ENCODE data around the gene NBDY. TPM values are rescaled to one million over a fixed set of nuclear protein-coding genes. Genes with fewer than 3 reads are reported as not detected.
"Not testable (repeated sequence)": the region's sequence is repeated elsewhere in the genome, so short reads cannot be mapped to it uniquely, and the experiment has no call there.

NBDY gene
- total and polyA plus RNA-seq, 7 donors, result 5.2 to 15.6 (median 6.7) TPM

DNA sequence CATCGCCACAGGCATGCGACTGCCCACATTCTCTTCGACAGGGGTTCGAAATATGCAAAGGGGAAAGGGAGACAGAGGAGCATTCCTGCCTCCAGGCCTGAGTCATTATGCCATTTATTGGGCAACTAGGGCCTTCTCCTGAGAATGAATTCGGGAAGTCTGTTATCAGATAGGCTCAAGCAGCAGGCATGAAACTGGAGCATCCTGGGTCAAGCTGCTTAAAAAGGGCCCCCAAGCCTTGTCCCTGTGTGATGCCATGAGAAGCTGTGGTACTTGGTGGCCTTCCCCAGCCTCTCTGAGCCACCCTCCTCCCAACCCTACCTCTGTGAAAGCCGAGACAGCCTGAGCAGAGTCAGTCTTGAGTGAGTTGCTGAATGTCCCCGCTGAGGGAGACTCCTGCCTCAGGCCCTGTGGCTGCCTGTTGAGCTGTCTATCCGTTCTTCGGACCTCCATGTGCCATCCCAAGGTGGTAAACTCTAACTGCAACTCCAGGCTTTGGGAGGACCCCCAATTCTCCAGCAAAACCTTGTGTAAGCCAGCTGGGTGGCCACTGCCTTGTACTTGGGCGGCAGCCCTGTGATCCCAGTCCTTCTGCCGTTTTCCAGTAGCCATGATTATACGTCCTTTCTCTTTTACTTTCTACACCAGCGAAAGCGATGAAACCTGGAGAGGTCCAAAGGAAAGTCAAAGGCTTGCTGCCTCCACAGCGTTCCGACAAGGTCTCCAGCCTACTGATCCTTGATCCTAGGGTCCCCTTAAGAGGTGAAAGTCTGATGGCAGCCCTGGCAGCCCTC lies 37.7 kb downstream of the NBDY start:
- H3K36me3 ChIP-seq (ENCODE audit: insufficient read depth in 1 of 2, low read depth in 1 of 2), result no peaks in the 10 kb centered on the region
- TF ChIP-seq CTCF (IDR thresholded peaks at IDR 0.05), result no peak
- intact Hi-C loops (cut with DNase I), result no loop called here
- peak overlapping the region; percentile 77 for H3K27ac ChIP-seq
- DNase-seq (no peak), ATAC-seq (no peak)
- no peaks in the 10 kb centered on the region for H3K27me3 ChIP-seq (ENCODE audit: insufficient read depth in 3 of 3, low read length in 2 of 3)
- WGBS, 3 donors, result 55 to 96% (median 94%) methylated on average over 15 to 16 of the region's 16 CpGs
- peak overlapping the region; percentile 80 for H3K4me3 ChIP-seq
- no peaks in the 10 kb centered on the region for H3K9me3 ChIP-seq
- H3K4me1 ChIP-seq, result peaks cover 15% of the 10 kb centered on the region

- H3K4me1 ChIP-seq, result peaks cover 15% of the 10 kb centered on the region
- DNase-seq, result peak in 1 of 2 donors; percentile 78
- H3K36me3 ChIP-seq (ENCODE audit: insufficient read depth in 1 of 2, low read depth in 1 of 2); H3K27me3 ChIP-seq (ENCODE audit: insufficient read depth in 3 of 3, low read length in 2 of 3); H3K9me3 ChIP-seq; intact Hi-C loops (cut with DNase I): not testable (repeated sequence)
- peak overlapping the region; percentile 80 for H3K4me3 ChIP-seq
- peak overlapping the region; percentile 77 for H3K27ac ChIP-seq
- 47 to 97% (median 91%) methylated on average over 16 to 29 of the region's 45 CpGs for WGBS, 3 donors
- peak; percentile 64 to 71 (median 71) for ATAC-seq
Measured at GRCh38 chrX:56767348-56768119, 38.5 kb downstream of the NBDY start.

DNA sequence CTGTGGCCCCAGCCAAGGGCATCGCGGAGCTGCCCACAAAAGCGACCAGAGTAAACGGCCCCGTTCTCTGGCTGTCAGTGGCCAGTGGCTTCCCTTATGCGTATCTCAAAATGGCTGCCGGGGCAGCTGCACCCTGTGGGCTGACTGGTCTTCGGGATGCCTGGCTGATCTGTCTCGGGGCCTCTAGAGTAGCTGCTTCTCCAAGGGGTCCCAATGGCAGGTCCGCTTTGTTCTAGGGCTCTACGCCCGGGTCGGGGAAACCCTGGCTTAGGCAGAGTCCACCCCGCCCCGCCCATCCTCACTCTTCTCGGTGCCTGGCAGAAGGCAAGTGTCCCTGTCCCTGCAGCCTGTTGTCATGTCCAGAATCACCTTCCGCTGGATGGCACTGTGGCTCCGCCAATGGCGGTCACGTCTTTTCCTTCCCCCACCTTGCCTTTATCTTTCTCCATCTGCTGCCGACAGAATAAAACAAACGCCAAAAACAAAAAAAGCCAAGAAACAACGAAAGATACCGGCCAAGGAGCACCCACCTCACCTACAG lies 39.1 kb downstream of the NBDY start:
- DNase-seq; H3K9me3 ChIP-seq; H3K27me3 ChIP-seq (ENCODE audit: insufficient read depth in 3 of 3, low read length in 2 of 3); H3K4me3 ChIP-seq; intact Hi-C loops (cut with DNase I); H3K27ac ChIP-seq; H3K36me3 ChIP-seq (ENCODE audit: insufficient read depth in 1 of 2, low read depth in 1 of 2): not testable (repeated sequence)
- peak; percentile 47 to 68 (median 66) for ATAC-seq
- H3K4me1 ChIP-seq, result peaks cover 15% of the 10 kb centered on the region
- no CpG with 5 or more reads among the region's 24 CpGs for WGBS, 3 donors

- H3K4me1 ChIP-seq; DNase-seq; H3K27ac ChIP-seq; intact Hi-C loops (cut with DNase I); H3K4me3 ChIP-seq; H3K36me3 ChIP-seq (ENCODE audit: insufficient read depth in 1 of 2, low read depth in 1 of 2); H3K27me3 ChIP-seq (ENCODE audit: insufficient read depth in 3 of 3, low read length in 2 of 3); H3K9me3 ChIP-seq: not testable (repeated sequence)
- ATAC-seq, result peak; percentile 72 to 77 (median 76)
- no CpG with 5 or more reads among the region's 32 CpGs for WGBS, 3 donors
Measured at GRCh38 chrX:56772675-56773521, 43.9 kb downstream of the NBDY start.

GRCh38 chrX:56773522-56774060 lies 44.5 kb downstream of the NBDY start:
- DNase-seq; H3K27ac ChIP-seq; H3K4me1 ChIP-seq; H3K9me3 ChIP-seq; H3K4me3 ChIP-seq; intact Hi-C loops (cut with DNase I); H3K36me3 ChIP-seq (ENCODE audit: insufficient read depth in 1 of 2, low read depth in 1 of 2); H3K27me3 ChIP-seq (ENCODE audit: insufficient read depth in 3 of 3, low read length in 2 of 3): not testable (repeated sequence)
- peak; percentile 70 to 77 (median 72) for ATAC-seq
- no CpG with 5 or more reads among the region's 24 CpGs for WGBS, 3 donors

DNA sequence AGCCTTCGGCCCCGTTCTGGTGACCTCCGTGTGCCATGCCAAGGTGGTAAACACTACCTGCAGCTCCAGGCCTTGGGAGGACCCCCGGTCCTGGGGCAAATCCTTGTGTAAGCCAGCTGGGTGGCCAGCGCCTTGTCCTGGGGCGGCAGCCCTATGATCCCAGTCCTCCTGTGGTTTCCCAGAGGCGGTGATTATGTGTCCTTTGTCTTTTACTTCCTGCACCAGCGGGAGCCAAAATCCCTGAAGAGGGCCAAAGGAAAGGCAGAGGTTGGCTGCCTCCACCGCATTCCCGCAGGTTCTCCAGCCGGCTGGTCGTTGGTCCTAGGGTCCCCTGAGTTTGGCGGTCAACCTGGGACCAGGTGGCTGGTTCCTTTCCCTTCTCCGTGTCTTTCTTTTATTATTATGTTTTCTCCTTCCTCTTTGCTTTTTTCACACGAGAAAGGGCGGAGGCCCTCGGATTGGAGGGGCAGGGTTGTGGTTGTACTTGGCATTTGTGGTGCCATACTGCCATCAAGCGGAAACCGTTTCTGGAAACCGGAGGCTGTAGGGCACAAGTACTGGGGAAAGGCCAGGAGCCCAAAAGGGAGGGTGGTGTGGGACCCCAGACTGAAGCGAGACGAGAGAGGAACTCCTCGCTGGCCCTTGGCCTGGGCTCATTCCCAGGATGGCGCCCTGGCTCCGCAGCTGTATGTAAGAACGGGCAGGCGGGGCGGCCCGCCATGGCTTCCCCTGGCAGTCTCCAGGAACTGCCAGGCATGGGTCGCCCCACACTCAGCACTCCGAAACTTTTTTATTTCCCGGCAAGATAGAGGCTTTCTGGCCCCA lies 49.3 kb downstream of the NBDY start:
- H3K4me1 ChIP-seq; intact Hi-C loops (cut with DNase I); H3K27ac ChIP-seq; DNase-seq; H3K9me3 ChIP-seq; H3K36me3 ChIP-seq (ENCODE audit: insufficient read depth in 1 of 2, low read depth in 1 of 2); H3K27me3 ChIP-seq (ENCODE audit: insufficient read depth in 3 of 3, low read length in 2 of 3); H3K4me3 ChIP-seq: not testable (repeated sequence)
- ATAC-seq, result peak; percentile 68 to 78 (median 74)
- WGBS, 3 donors, result no CpG with 5 or more reads among the region's 32 CpGs

DNA sequence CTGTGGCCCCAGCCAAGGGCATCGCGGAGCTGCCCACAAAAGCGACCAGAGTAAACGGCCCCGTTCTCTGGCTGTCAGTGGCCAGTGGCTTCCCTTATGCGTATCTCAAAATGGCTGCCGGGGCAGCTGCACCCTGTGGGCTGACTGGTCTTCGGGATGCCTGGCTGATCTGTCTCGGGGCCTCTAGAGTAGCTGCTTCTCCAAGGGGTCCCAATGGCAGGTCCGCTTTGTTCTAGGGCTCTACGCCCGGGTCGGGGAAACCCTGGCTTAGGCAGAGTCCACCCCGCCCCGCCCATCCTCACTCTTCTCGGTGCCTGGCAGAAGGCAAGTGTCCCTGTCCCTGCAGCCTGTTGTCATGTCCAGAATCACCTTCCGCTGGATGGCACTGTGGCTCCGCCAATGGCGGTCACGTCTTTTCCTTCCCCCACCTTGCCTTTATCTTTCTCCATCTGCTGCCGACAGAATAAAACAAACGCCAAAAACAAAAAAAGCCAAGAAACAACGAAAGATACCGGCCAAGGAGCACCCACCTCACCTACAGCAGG lies 50.0 kb downstream of the NBDY start:
- intact Hi-C loops (cut with DNase I), result not testable (repeated sequence)
- no CpG with 5 or more reads among the region's 24 CpGs for WGBS, 3 donors
- peak; percentile 74 to 80 (median 78) for ATAC-seq

DNA sequence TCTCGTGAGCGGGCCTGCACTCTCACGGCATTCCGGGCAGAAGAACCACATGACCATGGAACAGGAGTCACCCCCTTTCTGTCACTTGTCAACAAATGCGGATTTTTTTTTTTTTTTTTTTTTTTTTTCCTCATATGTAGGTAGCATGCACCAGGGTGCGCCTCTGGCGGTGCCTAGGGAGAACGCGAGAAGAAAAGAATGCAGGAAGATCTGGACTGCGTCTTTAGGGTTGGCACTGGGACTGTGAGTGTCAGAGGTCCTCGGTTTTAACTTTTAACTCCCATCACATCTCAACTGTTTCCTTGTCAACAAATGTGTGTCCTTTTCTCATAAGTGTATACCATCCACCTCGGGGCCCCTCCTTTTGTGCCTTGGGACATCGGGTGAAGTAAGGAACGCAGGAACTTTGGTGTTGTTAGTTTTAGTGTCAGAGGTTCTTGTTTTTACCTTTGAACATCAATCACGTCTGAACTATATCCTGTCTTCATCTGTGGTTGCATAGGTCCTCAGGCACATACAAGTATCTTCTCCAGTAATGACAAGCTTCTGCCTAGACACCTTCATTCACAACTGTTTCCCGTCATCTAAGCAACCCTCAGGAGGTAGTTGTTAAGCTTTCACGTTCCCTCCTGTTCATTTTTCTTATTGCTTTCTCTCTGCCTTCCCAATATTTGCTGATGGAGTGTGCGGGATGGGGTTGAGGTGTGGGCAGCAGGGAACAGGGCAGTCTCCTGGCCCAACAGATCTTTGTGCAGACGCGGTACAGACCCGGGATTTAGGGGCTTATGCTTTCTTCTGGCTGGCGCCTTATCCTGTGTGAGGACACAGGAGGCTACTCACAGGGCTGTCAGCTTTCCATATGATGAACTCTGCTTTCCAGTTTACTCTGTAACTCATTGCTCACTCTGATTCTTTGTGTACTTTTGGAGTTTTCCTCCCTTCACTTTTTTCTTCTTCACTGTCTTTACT lies 51.9 kb downstream of the NBDY start:
- H3K4me1 ChIP-seq; intact Hi-C loops (cut with DNase I); H3K4me3 ChIP-seq; H3K27me3 ChIP-seq (ENCODE audit: insufficient read depth in 3 of 3, low read length in 2 of 3); DNase-seq; H3K36me3 ChIP-seq (ENCODE audit: insufficient read depth in 1 of 2, low read depth in 1 of 2); H3K27ac ChIP-seq; H3K9me3 ChIP-seq; ATAC-seq: not testable (repeated sequence)
- WGBS, 3 donors, result 85 to 93% (median 92%) methylated on average over 12 of the region's 22 CpGs

More for the DNA sequence above, 50.0 kb downstream of the NBDY start:
- not testable (repeated sequence) for H3K4me3 ChIP-seq; H3K27ac ChIP-seq; H3K4me1 ChIP-seq; H3K9me3 ChIP-seq; H3K36me3 ChIP-seq (ENCODE audit: insufficient read depth in 1 of 2, low read depth in 1 of 2); DNase-seq; H3K27me3 ChIP-seq (ENCODE audit: insufficient read depth in 3 of 3, low read length in 2 of 3)
